AG09309 (cell line): ENCODE measurements around the gene VAV3.

Source experiments
- DNase-seq: peaks from one replicate; pipeline ENCODE4 v3.0.0-alpha.2; 2010; ENCODE audit warnings: low read depth
- H3K4me3 ChIP-seq: 2 replicates; pipeline ENCODE4 v1.5.1; 2011; ENCODE audit warnings: mild to moderate bottlenecking, low read depth, low read length, moderate library complexity; ENCODE audit not compliant: control insufficient read depth
- CTCF ChIP-seq: IDR thresholded peaks from 2 replicates; pipeline ENCODE4 v1.5.1; 2011; ENCODE audit warnings: mild to moderate bottlenecking, low read depth, low read length, inconsistent platforms; ENCODE audit not compliant: insufficient read depth, control insufficient read depth; ENCODE audit errors: missing control alignments

VAV3 gene

GRCh38 chr1:107927820-107928219 lies 37.2 kb downstream of the VAV3 start:
- no peak overlapping the region for H3K4me3 ChIP-seq
- DNase-seq = no peak
- no peak for TF ChIP-seq CTCF

GRCh38 chr1:107926436-107927080 lies 38.4 kb downstream of the VAV3 start:
- DNase-seq = no peak
- no peak overlapping the region for H3K4me3 ChIP-seq
- TF ChIP-seq CTCF = no peak

GRCh38 chr1:107925565-107925964 lies 39.4 kb downstream of the VAV3 start:
- TF ChIP-seq CTCF = no peak
- no peak for DNase-seq
- H3K4me3 ChIP-seq = no peak overlapping the region

GRCh38 chr1:107920999-107921398 lies 44.0 kb downstream of the VAV3 start:
- no peak for TF ChIP-seq CTCF
- H3K4me3 ChIP-seq = no peak overlapping the region
- DNase-seq = no peak

GRCh38 chr1:107920561-107920960 lies 44.4 kb downstream of the VAV3 start:
- DNase-seq = no peak
- no peak overlapping the region for H3K4me3 ChIP-seq
- no peak for TF ChIP-seq CTCF

GRCh38 chr1:107919953-107920352 lies 45.0 kb downstream of the VAV3 start:
- H3K4me3 ChIP-seq = no peak overlapping the region
- no peak for DNase-seq
- no peak for TF ChIP-seq CTCF

- DNase-seq = no peak
Measured at GRCh38 chr1:107914119-107914765, 50.7 kb downstream of the VAV3 start.

More at GRCh38 chr1:107914119-107914765, 50.7 kb downstream of the VAV3 start:
- no peak overlapping the region for H3K4me3 ChIP-seq
- no peak for TF ChIP-seq CTCF
